ENCODE measurements around the gene UBE3C. TPM values are rescaled to one million over a fixed set of nuclear protein-coding genes. Genes with fewer than 3 reads are reported as not detected.

UBE3C gene
- polyA plus RNA-seq, 1 donor from 2014 or later: 39.0 TPM

GRCh38 chr7:157299613-157300368 is 161.1 kb downstream of the UBE3C start:
- Histone ChIP-seq H3K27ac (ENCODE audit: low read length) (no peak overlapping the region), H3K27me3 (ENCODE audit: insufficient read depth, low read depth, low read length) (no peaks in the 10 kb centered on the region), H3K36me3 (ENCODE audit: insufficient read depth, low read length) (no peaks in the 10 kb centered on the region), H3K9me2 (ENCODE audit: insufficient read depth, low read length) (no peaks in the 10 kb centered on the region), H4K20me1 (ENCODE audit: insufficient read depth) (no peaks in the 10 kb centered on the region), H3F3A (ENCODE audit: insufficient read depth, low read length, poor library complexity, severe bottlenecking) (no peaks in the 10 kb centered on the region), H3K4me2 (ENCODE audit: low read length) (no peak overlapping the region), H2AFZ (ENCODE audit: low read depth, low read length) (no peak overlapping the region), H3K4me3 (ENCODE audit: low read length) (no peak overlapping the region), H3K79me2 (replicated peaks; ENCODE audit: insufficient read depth, low read length) (no peaks in the 10 kb centered on the region), H3K9ac (ENCODE audit: low read length) (no peak overlapping the region), H3K9me3 (ENCODE audit: low read length) (no peaks in the 10 kb centered on the region)
- no peak for TF ChIP-seq EZH2 (IDR thresholded peaks at IDR 0.05; ENCODE audit: borderline replicate concordance, insufficient read depth, low read length, poor library complexity, severe bottlenecking)
- TF ChIP-seq EP300 (conservative IDR thresholded peaks at IDR 0.05; ENCODE audit: poor library complexity, severe bottlenecking): no peak
- no peak for TF ChIP-seq SMC3 (conservative IDR thresholded peaks at IDR 0.05; ENCODE audit: poor library complexity)
- TF ChIP-seq MXI1 (conservative IDR thresholded peaks at IDR 0.05; ENCODE audit: poor library complexity, severe bottlenecking): no peak
- no peak for TF ChIP-seq CTCF (IDR thresholded peaks at IDR 0.05; ENCODE audit: poor library complexity, severe bottlenecking)
- no peak for TF ChIP-seq RAD21 (conservative IDR thresholded peaks at IDR 0.05)
- TF ChIP-seq REST (IDR thresholded peaks at IDR 0.05; ENCODE audit: borderline replicate concordance): no peak
- TF ChIP-seq TAF1 (IDR thresholded peaks at IDR 0.05; ENCODE audit: low read depth): no peak
- no peak for TF ChIP-seq POLR2AphosphoS5 (IDR thresholded peaks at IDR 0.05)

GRCh38 chr7:157300369-157300825 is 161.7 kb downstream of the UBE3C start:
- no peaks in the 10 kb centered on the region for H3K9me2 ChIP-seq (ENCODE audit: insufficient read depth, low read length)
- no peak for TF ChIP-seq SMC3 (conservative IDR thresholded peaks at IDR 0.05; ENCODE audit: poor library complexity)
- TF ChIP-seq EP300 (conservative IDR thresholded peaks at IDR 0.05; ENCODE audit: poor library complexity, severe bottlenecking): no peak
- TF ChIP-seq CTCF (IDR thresholded peaks at IDR 0.05; ENCODE audit: poor library complexity, severe bottlenecking): no peak
- TF ChIP-seq MXI1 (conservative IDR thresholded peaks at IDR 0.05; ENCODE audit: poor library complexity, severe bottlenecking): no peak
- TF ChIP-seq TAF1 (IDR thresholded peaks at IDR 0.05; ENCODE audit: low read depth): no peak
- no peak for TF ChIP-seq EZH2 (IDR thresholded peaks at IDR 0.05; ENCODE audit: borderline replicate concordance, insufficient read depth, low read length, poor library complexity, severe bottlenecking)
- TF ChIP-seq REST (IDR thresholded peaks at IDR 0.05; ENCODE audit: borderline replicate concordance): no peak
- TF ChIP-seq POLR2AphosphoS5 (IDR thresholded peaks at IDR 0.05): no peak
- TF ChIP-seq RAD21 (conservative IDR thresholded peaks at IDR 0.05): no peak
- no peak overlapping the region for H3K4me3 ChIP-seq (ENCODE audit: low read length)
- no peak overlapping the region for H2AFZ ChIP-seq (ENCODE audit: low read depth, low read length)
- no peaks in the 10 kb centered on the region for H3K9me3 ChIP-seq (ENCODE audit: low read length)
- H4K20me1 ChIP-seq (ENCODE audit: insufficient read depth): no peaks in the 10 kb centered on the region
- no peak overlapping the region for H3K4me2 ChIP-seq (ENCODE audit: low read length)
- H3K9ac ChIP-seq (ENCODE audit: low read length): no peak overlapping the region
- no peaks in the 10 kb centered on the region for H3K36me3 ChIP-seq (ENCODE audit: insufficient read depth, low read length)
- no peaks in the 10 kb centered on the region for H3K79me2 ChIP-seq (replicated peaks; ENCODE audit: insufficient read depth, low read length)
- no peak overlapping the region for H3K27ac ChIP-seq (ENCODE audit: low read length)
- no peaks in the 10 kb centered on the region for H3F3A ChIP-seq (ENCODE audit: insufficient read depth, low read length, poor library complexity, severe bottlenecking)
- H3K27me3 ChIP-seq (ENCODE audit: insufficient read depth, low read depth, low read length): no peaks in the 10 kb centered on the region

All from neural cell (in vitro differentiated cells).